GM12801 (cell line): Measurements from ENCODE around the gene GALNT17.

ENCODE experiments used
- CTCF ChIP-seq: IDR thresholded peaks from one replicate; pipeline ENCODE4 v1.5.1; 2011; ENCODE audit warnings: control low read depth; ENCODE audit not compliant: insufficient read length; ENCODE audit errors: extremely low read depth

Gene GALNT17

GRCh38 chr7:71750290-71750689 lies 618.3 kb downstream of the GALNT17 start:
- TF ChIP-seq CTCF, result no peak

- no peak for TF ChIP-seq CTCF
Measured at GRCh38 chr7:71752171-71752935, 620.4 kb downstream of the GALNT17 start.

- TF ChIP-seq CTCF, result no peak
Measured at GRCh38 chr7:71753236-71753635, 621.3 kb downstream of the GALNT17 start.

GRCh38 chr7:71753956-71754664 lies 622.2 kb downstream of the GALNT17 start:
- no peak for TF ChIP-seq CTCF

GRCh38 chr7:71754828-71755227 lies 622.9 kb downstream of the GALNT17 start:
- TF ChIP-seq CTCF, result no peak

GRCh38 chr7:71761336-71761735 lies 629.4 kb downstream of the GALNT17 start:
- TF ChIP-seq CTCF, result no peak
